Activated T-helper 1 cell treated with Interleukin-2 at 50 U/mL for 16 hours (primary cell): ENCODE data around the gene PSD2.
"Not testable (repeated sequence)": the region's sequence is repeated elsewhere in the genome, so short reads cannot be mapped to it uniquely, and the experiment has no call there.

Experiments used
- DNase-seq: peaks from one replicate; pipeline ENCODE4 v3.0.0-alpha.2; 2020; ENCODE audit warnings: low read depth

The PSD2 gene

DNA sequence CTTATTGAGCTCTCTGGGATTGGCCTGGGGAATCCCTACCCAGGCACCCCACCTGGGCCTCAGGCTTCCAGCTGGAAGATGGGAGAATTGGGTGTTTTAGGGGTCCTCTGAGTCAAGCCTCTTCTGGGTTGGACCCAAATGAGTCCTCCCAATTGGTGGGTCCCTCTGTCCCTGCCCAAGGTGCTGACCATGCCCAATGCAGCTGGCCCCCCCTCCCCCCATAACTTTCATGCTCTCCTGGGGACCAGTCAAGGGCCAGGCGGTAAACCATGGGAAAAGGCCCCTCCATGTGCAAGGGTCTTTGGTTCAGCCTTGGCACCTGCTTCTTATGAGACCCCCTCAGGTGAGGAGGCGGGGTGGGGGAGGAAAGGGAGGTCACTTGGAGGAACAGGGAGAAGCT lies 3.4 kb upstream of the PSD2 start:
- DNase-seq = no peak

DNA sequence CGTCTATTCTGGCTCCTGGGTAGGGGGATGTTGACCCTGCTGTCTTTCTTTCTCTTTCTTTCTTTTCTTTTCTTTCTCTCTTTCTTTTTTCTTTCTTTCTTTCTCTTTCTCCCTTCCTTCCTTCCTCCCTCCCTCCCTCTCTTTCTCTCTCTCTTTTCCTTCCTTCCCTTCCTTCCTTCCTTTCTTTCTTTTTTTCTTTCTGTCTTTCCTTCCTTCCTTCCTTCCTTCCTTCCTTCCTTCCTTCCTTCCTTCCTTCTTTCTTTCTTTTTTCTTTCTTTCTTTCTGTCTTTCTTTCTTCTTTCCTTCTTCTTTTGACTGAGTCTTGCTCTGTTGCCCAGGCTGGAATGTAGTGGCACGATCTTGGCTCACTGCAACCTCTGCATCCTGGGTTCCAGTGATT lies 3.0 kb upstream of the PSD2 start:
- not testable (repeated sequence) for DNase-seq

DNA sequence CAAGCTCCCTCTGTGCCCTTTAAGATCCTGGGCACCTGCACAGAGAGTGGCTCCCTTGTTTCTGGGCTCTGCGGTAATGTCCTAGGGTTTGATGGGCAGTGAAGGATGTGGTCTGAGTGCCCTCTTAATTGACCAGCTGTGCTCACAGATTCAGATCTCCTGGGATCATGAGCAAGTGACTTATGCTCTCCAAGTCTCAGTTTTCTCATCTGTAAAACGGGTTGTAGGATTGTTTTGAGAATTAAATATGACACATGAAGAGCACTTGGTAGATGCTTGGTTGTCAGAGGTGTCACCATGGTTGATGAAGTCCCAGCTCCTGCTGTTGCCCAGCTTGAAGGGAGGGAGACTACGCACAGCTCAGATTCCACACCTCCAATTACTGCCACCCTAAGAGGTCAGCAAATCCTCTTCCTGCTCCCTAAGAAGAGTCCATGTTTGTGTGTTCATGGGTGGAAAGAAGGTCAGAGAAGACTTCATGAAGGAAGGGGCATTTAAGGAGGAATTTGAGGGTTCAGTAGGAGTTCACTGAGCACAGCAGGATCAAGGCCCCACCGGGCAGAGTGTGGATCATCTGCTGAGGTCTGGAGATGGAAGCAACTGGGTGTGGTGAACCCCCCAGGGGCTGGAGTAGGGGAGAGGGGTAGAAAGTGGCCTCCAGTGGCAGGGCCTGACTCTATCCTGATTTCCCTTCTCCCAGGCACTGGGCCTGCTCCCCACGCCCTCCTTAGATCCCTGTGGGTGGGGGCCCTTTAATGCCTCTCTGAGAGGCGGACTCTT lies 1.4 kb upstream of the PSD2 start:
- no peak for DNase-seq

DNA sequence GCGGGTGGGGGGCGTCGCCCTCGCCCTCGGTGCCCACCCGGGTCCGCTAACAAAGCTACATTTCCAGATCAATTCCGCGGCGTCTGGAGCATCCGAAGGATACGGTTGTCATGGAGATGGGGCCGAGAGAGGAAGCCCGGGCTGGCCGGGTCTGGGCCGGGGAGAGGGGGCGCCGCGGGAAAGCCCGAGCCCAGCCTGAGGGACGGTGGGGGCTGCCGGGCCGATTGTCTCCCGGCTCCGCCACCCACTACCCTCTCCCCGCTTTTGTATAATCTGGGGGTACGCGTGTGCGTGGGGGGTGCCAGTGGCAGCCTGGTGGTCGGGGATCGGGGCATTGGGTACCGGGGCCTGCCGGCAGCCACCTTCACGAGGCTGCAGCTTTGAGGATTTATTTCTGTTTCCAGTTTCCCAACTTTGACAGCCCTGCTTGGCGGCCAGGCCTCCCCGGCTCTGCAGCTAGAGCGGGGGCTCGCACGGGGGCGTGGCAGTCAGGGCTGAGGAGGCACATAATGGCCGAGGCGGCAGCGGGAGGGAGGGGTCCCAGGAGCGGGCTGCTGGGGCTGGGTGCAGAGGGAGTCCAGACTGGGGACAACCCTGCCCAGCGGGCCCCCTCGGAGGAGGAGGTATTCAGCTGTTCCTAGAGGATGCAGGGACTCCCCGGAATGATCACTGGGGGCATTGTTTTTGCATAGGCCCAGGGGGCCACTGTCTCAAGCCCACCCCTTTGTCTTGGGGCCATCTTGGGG lies 626 bp downstream of the PSD2 start:
- DNase-seq = no peak

DNA sequence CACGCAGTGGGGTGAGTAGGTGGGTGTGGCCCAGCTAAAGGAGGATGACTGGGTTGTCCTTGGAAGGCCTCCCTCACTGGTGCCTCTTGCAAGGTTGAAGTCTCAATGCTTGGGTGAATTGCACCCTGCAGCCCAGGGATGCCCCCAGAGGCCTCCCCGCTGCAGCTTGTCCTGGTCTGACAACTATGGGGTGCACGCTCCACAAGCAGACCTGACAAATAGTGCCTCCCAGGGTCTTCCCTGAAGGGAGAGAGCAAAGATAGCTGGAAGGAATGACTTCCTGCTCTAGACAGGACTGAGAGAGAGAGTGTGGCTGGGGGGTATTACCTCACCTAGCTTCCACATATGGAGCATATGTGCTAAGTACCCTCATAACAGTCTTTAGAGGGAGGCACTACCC lies 1.7 kb downstream of the PSD2 start:
- DNase-seq = no peak

DNA sequence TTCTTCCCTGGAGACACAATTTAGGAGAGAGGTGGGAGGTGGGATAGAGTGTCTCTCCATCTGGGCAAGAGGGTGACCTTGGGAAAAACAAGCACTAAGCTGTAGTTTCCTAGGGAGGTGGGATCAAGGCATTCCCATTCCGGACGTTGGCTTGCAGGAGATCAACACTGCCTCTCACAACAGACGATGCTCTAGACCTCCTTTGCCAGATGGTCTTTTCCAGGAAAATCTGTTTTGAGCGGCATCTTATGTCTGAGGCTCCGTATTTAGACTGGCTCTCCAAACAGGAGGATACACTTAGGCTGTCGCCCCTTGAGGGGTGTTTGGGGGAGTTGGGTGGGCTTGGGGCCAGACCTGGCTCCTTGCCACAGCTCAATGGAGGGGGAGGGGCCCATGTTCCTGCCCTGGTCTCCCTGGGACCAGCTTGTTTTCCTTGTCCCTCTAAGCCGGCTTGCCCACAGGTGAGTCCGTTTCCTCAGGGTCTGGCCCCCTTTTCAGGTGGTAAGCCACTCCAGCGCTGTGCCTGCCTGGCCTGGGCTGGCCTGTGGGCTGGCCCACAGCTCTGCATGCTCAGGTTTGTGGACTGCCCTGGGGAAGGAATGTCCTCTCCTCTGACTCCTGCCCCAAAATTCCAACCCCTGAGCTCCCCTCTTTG lies 2.4 kb downstream of the PSD2 start:
- no peak for DNase-seq

DNA sequence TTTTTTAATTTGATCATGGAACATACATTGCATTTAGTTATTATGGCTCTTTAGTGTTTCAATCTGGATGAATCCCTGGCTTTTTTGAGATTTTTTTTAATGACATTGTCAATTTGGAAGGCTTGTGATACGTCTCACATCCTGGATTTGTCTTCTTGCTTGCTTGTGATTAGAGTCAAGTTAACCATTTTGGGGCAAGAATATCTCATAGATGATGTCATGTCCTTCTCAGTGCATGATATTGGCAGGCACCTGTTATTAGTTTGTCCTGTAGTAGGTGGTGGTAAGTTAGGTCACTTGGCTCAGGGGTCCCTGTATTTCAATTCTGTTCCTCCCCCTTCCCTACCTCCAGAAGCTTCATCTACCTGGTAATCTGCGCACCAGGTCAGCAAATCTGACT lies 3.3 kb downstream of the PSD2 start:
- DNase-seq = no peak

DNA sequence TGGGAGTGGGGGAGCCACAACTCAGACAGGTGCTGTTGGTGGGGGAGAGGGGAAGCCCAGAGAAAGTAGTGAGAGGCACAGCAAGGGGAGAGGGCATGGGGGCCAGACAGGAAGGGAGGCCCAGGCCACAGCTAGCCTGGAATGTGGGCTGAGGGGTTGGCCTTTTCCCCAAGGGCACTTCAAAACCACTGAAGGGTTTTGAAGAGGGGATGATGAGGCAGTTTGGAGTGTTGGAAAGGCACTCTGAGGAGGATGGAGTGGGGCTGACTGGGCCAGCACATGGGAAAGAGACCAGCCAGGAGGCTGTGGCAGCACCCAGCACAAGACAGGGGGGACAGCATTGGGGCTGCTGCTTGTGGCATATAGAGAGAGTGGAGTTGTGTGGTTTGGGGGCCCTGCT lies 3.8 kb downstream of the PSD2 start:
- no peak for DNase-seq

DNA sequence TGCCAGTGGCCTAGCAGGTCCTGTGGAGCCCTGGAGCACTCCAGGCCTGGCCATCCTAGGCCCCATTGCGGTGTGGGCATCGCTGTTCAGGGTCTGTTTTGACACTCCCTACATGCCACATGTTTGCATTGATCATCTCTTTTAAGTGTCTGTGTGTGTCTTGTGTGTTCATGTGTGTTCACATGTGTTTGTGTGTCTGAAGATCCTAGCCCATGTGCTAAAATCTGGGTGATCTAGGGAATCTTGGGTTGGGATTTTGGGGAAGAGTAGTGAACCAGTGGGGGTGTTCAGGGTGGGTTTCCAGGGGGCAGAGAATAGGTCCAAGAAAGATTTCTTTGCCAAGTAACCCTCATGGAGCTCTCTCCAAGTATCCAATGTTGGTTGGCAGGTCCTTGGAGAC lies 8.4 kb downstream of the PSD2 start:
- no peak for DNase-seq

DNA sequence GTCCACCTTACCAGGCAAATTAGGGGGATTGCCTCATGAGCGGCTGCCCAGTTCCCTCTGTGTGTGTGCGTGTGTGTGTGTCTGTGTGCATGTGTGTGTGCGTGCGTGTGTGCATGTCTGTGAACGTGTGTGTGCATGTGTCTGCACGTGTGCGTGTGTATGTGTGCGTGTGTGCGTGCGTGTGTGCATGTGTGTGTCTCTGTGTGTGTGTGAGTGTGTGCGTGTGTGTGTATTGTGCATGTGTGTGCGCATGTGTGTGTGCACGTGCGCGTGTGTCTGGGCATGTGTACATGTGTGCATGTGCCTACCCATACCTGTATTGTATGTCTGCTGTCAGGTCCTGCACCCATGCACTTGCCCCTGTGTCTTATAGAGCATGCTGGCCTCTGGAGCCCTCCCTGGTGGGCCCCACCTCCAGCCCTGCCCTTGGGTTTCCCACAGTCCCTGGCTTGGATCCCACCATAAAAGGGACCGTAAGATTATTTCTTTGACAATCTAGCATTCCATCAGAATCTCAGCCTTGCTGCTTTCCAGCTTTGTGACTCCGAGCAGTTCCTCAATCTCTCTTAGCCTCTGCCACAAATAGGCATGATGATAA lies 9.3 kb downstream of the PSD2 start:
- no peak for DNase-seq

DNA sequence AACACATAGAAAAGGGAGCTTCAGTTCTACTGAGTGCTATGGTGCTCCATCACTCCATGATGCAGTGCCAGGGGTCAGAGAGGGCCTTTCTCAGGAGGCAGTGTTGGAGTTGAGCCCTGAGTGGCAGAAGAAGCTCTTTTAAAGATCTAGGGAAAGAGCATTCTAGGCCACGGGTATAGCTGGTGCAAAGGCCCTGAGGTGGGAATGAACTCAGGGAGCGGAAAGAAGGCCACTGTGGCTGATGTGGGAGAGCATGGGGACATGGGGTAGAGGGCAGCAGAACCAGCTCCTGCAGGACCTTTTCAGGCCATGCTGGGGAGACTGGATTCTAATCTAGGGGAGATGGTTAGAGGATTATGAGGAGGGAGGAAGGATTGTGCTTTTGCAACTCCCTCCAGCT lies 9.9 kb downstream of the PSD2 start:
- no peak for DNase-seq

DNA sequence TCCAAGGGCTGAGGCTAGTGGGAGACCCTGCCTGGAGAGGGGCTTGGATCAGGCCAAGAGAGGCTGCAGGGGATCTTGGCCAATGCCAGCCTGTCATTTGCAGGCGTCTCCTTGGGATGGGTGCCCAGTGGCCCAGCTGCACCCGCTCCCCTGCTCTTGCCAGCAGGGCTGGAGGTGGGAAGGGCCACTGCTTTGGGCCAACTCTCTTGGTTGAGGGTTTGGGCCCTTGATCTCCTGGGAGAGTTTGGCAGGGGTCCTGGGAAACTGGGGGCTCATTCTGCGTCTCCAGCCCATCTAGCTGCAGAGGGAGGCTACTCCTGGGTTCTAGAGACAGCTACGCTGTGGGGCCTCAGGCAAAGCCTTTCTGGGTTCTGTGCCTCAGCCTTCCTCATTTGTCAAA lies 10.5 kb downstream of the PSD2 start:
- no peak for DNase-seq

DNA sequence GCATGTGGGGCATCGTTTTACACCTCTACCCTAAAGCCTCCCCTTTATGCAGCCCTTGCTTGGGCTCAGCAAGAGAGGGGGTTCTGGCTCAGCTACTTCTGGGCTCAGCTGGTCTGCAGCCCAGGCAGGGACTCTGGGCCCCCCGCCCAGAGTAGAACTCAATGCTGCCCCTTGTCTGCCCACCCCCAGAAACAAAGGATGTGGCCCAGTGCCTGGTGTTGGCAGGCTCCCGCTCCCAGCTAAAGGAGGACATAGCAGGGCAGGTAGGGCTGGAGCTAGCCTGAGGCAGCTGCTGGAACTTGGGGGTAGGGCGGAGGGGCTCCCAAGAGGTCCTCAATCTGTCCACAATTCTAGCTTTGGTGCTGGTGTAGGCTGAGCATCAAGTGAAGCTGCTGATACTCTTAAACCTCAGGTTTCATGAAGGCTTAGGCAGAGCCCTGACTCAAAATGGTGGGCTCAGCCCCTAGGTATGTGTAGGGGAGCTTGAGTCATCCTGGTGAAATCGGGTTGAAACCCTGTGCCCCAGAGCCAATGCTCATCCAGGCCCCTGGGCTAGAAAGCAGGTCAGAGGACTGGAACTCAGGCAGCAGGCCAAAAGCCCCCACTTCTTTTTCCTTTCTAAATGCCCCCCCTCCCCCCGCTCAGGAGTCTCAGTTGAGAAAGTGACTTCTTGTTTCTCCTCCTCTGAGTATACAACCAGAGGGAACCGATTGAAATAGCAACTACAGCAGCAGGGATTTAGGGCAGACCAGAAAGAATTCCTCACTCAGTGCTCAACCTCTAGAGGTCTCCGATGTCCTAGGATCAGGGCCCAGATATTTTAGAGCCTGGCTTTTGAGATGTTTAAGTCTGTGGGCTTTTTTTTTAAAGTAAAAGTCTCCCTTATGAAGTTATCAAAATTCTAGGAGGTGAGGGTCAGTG lies 11.4 kb downstream of the PSD2 start:
- DNase-seq = no peak

DNA sequence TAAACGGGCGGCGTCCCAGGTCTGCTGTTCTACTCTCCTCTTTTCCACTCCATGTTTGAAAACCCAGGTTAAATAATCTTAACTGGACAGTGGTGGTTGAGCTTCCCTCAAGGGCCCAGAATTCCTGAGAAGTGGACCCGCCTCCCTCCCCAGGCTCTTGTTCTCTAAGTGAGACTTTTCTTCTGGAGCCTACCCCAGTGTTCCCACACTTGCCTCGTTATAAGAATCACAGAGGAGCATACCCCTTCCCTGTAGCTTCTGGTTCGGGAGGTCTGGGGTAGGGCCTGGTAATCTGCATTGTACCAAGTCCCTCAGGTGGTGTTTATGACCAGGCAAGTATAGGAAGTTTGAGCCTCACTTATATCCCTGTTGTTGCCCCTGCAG lies 12.0 kb downstream of the PSD2 start:
- no peak for DNase-seq

DNA sequence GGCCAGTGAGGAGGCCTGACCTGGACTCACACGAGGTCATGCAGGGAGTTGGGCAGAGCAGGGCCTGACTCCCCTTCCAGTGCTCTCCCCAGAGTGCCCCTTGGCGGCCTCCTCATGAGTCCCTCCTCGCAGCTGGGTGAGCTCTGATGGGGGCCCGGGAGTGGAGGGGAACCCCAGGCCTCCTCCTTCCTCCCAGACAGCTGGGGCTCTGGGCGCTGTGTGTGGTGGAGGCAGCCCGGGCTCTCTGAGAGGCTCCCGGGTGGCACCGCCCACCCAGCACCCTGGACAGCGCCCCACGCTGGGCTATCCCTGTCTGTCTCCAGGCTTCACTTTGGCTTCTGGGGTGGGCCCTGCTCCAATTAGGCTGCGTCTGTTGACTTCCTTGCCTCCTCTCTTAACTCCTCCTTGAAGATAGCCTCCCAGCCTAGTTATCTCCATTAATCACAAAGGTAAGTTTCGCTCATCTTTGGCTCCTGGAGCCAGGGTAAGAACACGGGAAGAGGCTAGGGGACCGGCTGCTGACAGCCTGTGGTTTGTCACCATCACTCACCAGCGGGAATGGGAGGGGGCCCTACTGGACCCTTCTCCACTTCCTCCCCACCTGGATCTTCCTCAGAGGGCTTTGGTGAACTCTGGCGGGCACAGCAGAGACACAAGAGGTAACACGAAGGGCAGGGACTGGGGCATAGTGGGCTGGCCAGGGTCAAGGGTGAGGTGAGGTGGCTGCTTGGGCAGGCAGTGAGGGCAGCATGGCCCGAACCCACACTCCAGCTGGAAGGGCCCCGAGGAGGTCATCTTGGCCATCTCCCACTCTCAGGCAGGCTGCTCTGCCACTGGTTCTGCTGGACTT lies 13.1 kb downstream of the PSD2 start:
- no peak for DNase-seq

DNA sequence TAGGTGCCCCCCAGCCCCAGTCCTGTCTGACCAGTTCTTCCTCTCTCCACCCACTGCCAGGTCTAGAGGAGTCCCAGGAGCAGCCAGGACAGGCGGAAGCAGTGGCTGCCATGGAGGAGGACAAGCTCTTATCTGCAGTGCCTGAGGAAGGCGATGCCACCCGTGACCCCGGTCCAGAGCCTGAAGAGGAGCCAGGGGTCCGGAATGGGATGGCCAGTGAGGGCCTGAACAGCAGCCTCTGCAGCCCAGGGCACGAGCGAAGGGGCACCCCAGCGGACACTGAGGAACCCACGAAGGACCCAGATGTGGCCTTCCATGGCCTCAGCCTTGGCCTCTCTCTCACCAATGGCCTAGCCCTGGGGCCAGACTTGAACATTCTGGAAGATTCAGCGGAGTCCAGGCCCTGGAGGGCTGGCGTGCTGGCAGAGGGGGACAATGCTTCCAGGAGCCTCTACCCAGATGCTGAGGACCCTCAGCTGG lies 13.8 kb downstream of the PSD2 start:
- DNase-seq = no peak

DNA sequence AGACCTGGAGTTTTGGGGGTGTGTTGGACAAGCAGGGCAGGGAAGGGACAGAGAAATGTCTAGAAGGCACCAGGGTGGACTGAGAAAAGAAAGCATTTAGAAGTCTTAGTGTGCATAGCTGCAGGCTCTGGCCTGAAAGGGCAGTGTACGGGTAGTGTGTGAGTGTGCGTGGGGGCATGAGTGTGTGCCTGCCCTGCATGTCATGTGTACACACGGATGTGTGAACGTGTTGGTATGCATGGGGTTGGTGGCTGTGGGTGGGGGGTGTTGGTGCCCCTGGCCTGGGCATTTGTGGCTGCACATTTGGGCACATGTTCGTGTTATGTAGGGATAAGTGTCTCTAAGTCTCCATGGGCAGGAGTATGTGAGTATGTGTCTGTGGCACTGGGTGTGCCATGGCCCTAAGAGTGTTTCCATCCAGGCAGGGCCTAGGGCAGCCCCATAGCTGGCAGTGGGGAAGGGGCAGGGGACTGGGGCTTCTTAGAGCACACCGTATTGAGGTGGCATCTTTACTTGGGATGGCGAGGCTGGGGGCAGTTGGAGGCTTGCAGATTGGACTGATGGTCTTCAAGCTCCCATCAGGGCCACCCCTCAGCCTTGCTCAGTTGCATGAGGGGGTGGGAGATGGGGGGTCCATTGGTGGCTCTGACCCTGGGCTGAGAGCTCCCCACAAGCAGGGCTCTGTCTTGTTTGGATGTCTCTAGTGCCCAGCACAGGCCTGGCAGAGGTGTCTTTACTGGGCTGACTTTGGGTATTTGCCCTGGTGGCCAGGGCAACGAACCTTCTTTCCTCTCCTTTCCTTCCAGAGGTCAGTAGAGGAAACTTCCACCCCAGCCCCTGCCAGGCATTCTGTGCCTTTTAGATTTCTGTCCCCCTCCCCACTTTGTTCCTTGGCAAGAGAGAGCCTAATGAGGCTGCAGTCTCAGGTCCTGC lies 15.0 kb downstream of the PSD2 start:
- DNase-seq = no peak

DNA sequence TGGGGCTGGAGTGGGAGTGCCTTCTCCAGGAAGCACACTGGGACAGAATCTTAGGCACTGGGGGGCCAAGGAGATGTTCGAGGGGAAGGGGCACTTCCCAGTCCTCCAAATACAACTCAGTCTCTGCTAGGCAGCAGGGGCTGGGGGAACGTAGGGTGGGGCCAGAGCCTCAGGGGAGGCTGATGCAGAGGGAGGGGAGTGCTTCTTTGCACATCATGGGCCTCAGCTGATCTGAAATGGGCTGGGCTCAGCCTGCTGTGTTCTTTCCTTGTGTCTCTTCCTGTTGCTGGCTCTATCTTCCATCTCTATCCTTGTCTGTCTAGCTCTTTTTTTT lies 15.6 kb downstream of the PSD2 start:
- DNase-seq = no peak

DNA sequence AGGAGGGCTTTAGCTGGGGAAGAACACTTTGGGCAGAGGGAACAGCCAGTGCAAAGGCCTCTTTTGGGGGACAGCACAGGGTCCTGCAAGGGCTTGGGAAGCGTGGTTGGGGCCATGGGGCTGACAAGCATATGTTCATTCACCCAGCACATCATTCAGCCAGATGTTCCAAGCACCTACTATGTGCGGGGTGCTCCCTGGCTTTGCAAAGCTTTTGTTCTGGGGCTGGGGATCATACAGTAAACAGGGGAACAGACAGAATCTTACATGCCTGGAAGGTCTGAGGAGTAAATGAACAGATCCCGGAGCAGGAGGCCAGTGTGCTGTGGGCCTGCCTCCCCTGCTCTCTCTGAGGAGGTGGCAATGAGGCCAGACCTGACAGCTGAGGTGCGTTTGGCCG lies 16.7 kb downstream of the PSD2 start:
- DNase-seq = no peak
